AG04449 (cell line): ENCODE data around the gene SOCS6.

Source experiments
- CTCF ChIA-PET: fragments of 350-600 bp; formaldehyde crosslinking; extraction: SDS; loops from one replicate; lab custom pipeline; 2021; ENCODE audit warnings: antibody characterized with exemption; lab: Yijun Ruan, JAX
- POLR2A ChIA-PET: fragments of 400-600, 350-600 bp; formaldehyde crosslinking; extraction: SDS; loops from one replicate; lab custom pipeline; 2020; ENCODE audit warnings: antibody characterized with exemption, inconsistent platforms; lab: Yijun Ruan, JAX
- DNase-seq: peaks from one replicate; pipeline ENCODE4 v3.0.0-alpha.2; 2010; ENCODE audit warnings: low read depth, low spot score
- H3K4me3 ChIP-seq: 2 replicates; pipeline ENCODE4 v1.5.1; 2011; ENCODE audit warnings: low read depth, mild to moderate bottlenecking, control low read depth, low read length
- CTCF ChIP-seq: IDR thresholded peaks from one replicate; pipeline ENCODE4 v1.5.1; 2011; ENCODE audit warnings: mild to moderate bottlenecking, moderate library complexity, low read length, control low read depth, inconsistent platforms; ENCODE audit not compliant: insufficient read depth; ENCODE audit errors: missing control alignments

The SOCS6 gene

DNA sequence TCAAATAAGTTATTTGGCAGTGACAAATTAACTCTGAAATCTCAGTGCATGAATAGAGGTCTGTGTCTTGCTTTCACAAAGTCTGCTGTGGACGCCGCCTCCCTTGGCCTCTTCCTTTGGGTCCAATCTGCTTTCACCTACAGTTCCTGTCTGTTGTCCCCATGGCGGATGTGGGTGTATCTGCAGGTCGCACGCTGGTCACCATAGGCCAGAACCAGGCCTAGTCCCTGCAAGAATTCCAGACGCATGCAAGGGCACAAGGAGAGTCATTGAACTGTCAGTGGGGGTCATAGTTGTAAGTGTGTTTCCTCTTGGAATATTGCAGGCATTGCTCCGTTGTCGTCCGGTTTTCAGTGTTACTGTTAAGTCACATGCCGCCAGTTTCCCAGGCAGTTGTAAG is 7.4 kb downstream of the SOCS6 start:
- CTCF ChIA-PET = interaction anchor here (1.0 to 1.2 kb wide), 2 partner anchors 9 to 10 kb away, joined by 3 read pairs; no protein-coding TSS in a partner anchor
- no peak for DNase-seq
- H3K4me3 ChIP-seq = no peak overlapping the region
- POLR2A ChIA-PET = no interaction called here
- no peak for TF ChIP-seq CTCF

DNA sequence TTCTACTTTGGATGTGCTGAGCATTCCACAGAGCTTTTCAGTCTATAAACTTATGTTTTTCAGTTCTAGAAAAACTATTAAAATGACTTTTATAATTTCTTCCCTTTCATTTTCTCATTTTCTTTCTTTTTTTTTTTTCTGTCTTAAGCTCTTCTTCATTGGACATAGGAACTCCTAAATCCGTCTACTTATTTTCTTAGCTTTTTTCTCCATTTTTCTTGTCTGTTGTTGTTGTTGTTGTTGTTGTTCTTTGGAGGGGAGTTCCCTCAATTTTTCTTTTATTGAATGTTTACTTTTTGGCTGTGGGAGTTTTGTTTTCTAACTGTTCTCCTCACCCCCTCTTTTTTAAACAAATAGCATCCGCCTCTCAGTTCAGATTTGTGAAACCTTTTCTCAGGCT is 7.9 kb downstream of the SOCS6 start:
- DNase-seq = no peak
- POLR2A ChIA-PET = no interaction called here

GRCh38 chr18:70299393-70299792 is 10.5 kb downstream of the SOCS6 start:
- POLR2A ChIA-PET = no interaction called here
- no peak for DNase-seq
- CTCF ChIA-PET = interaction anchor here (1.7 kb wide), 1 partner anchor 10 kb away, joined by 4 read pairs; no protein-coding TSS in a partner anchor
- H3K4me3 ChIP-seq = no peak overlapping the region
- no peak for TF ChIP-seq CTCF

More for the DNA sequence above, 7.9 kb downstream of the SOCS6 start:
- TF ChIP-seq CTCF = no peak
- CTCF ChIA-PET = interaction anchor here (1.2 kb wide), 1 partner anchor 10 kb away, joined by 3 read pairs; no protein-coding TSS in a partner anchor
- H3K4me3 ChIP-seq = no peak overlapping the region

DNA sequence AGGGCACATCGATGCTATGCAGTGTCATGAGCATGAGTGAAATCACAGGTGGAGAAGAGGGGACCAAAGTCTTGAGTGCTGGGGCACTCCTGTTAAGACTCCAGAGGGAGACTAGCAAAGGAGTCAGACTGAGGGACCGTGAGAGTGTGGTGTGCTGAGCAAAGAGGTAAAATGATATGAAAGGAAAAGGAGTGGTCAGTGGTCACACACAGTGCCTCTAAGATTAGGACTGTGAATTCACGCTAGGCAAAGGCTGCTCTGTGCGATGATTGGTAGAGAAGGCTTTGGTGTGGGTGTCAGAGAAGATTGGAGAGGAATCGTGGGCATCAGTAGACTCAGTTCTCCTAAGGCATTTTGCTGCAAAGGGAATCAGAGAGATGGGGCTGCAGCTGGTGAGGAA is 12.8 kb downstream of the SOCS6 start:
- no peak for TF ChIP-seq CTCF
- POLR2A ChIA-PET = no interaction called here
- CTCF ChIA-PET = interaction anchor here (1.2 to 1.7 kb wide), 3 partner anchors 16 to 106 kb away, joined by 3 to 4 read pairs (median 3); no protein-coding TSS in a partner anchor

DNA sequence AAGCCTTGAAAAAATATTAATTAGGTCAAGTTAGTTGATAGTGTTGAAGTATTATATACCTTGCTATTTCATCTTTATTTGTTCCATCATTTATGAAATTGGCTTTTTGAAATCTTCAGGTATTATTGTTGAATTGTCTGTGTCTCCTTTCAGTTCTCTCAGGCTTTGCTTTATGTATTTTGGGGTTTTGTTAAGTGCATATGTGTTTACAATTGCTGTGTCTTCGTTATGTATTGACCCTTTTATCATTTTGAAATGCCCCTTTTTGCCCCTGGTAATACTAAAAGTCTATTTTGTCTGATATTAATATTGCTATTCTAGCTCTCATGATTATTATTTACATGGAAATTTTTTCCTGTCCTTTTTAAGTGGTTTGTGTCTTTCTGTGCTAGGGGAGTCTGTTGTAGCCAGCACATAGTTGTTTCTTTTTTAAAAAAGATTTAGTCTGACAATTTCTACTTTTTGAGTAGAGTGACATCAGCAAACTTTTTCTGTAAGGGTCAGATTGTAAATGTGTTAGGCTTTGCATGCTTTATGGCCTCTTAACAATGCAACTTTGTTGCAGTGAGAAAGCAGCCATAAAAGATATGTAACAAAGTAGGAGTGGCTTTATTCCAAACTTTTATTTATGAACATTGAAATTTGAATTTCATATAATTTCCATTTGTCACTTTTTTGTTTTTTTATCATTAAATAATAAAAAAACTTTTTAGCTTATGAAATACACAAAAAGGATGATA is 19.9 kb downstream of the SOCS6 start:
- CTCF ChIA-PET = interaction anchor here (1.0 to 1.6 kb wide), 3 partner anchors 8 to 142 kb away, joined by 3 to 4 read pairs (median 4); no protein-coding TSS in a partner anchor
- no peak for TF ChIP-seq CTCF
- POLR2A ChIA-PET = no interaction called here

More for the DNA sequence above, 12.8 kb downstream of the SOCS6 start:
- no peak for DNase-seq
- no peak overlapping the region for H3K4me3 ChIP-seq

DNA sequence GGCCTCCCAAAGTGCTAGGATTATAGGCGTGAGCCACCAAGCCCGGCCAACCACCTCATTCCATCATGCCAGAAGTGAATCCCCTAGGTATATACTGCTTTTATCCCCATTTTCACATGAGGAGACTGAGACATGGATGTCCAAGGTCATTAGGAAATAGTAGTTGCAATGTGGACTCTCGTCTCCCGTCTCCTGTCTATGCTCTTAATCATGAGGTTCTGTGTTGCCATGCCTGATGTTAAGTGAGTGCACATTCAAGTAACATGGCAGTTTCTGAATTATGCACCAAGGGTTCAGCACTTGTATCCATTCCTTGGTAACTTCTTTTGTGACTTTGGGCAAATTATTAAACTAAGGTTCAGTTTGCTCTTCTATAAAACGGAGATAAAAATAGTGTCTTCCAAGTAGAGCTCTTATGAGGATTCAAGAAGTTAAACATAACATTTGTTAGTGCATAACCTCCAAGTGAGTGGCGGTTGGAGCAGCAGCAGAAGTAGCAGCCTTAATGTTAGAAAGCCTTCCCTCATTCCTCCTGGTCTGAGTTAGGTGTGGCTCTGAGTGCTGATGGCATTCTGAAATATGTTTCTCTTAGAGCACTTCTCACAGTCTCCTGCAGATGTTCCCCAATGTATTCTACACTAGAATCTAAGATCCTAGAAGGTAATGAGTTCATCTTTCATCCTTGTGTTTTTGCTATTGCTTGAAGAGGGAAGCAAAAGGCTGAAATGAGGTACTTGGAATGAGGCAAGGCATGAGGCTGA is 21.9 kb downstream of the SOCS6 start:
- POLR2A ChIA-PET = no interaction called here
- DNase-seq = no peak
- CTCF ChIA-PET = no interaction called here
- H3K4me3 ChIP-seq = no peak overlapping the region
- no peak for TF ChIP-seq CTCF

More for the DNA sequence above, 19.9 kb downstream of the SOCS6 start:
- DNase-seq = no peak
- H3K4me3 ChIP-seq = no peak overlapping the region
